Stomach (tissue), 4 donors: ENCODE data around the gene NAXE.

Experiments
- CTCF ChIP-seq, 7 experiments: fragments of 450-650 bp in 4 of 7; fragments of 200-600 bp in 3 of 7; sonication (generic) in 3 of 7; IDR thresholded peaks; one replicate each; pipeline ENCODE4 v1.5.1; 2016 to 2019; ENCODE audit warnings: antibody characterized with exemption in 7 of 7, control low read depth in 2 of 7, mild to moderate bottlenecking in 1 of 7
- POLR2A ChIP-seq, 4 donors: fragments of 450-650 bp; IDR thresholded peaks; one replicate each; pipeline ENCODE4 v1.6.1; 2016; ENCODE audit warnings: antibody characterized with exemption in 4 of 4, control low read depth in 2 of 4, mild to moderate bottlenecking in 1 of 4, moderate library complexity in 1 of 4
- POLR2AphosphoS5 ChIP-seq, 3 donors: sonication (generic); formaldehyde crosslinking; IDR thresholded peaks; one replicate each; pipeline ENCODE4 v1.6.1; 2016; ENCODE audit warnings: antibody characterized with exemption in 3 of 3

- TF ChIP-seq CTCF (IDR thresholded peaks at IDR 0.05) = no peak
- no peak for TF ChIP-seq POLR2A (IDR thresholded peaks at IDR 0.05)
- TF ChIP-seq POLR2AphosphoS5 (IDR thresholded peaks at IDR 0.05) = no peak
Observed at GRCh38 chr1:156559086-156559796, 32.3 kb upstream of the NAXE start.
